GM19099 (cell line): ENCODE data around the gene TLE4.

Source experiments
- POLR2A ChIP-seq: IDR thresholded peaks from 3 replicates; pipeline ENCODE4 v1.6.1; 2011; ENCODE audit warnings: low read depth; ENCODE audit not compliant: insufficient read length; ENCODE audit errors: extremely low read depth

Gene TLE4

GRCh38 chr9:79571309-79572031 lies at the start of gene TLE4:
TLE4 (plus strand) TSS chr9:79571965; CDS start chr9:79572791, 826 bp downstream.
- TF ChIP-seq POLR2A: peak; percentile 89

GRCh38 chr9:79522793-79523192 lies 49.0 kb upstream of the TLE4 start:
- no peak for TF ChIP-seq POLR2A

GRCh38 chr9:79524266-79524665 lies 47.5 kb upstream of the TLE4 start:
- no peak for TF ChIP-seq POLR2A

- no peak for TF ChIP-seq POLR2A
Measured at GRCh38 chr9:79526149-79526672, 45.6 kb upstream of the TLE4 start.

- TF ChIP-seq POLR2A: no peak
Measured at GRCh38 chr9:79535534-79535933, 36.2 kb upstream of the TLE4 start.

GRCh38 chr9:79537838-79538237 lies 33.9 kb upstream of the TLE4 start:
- TF ChIP-seq POLR2A: no peak

GRCh38 chr9:79542735-79543620 lies 28.8 kb upstream of the TLE4 start:
- no peak for TF ChIP-seq POLR2A

GRCh38 chr9:79551586-79551985 lies 20.2 kb upstream of the TLE4 start:
- TF ChIP-seq POLR2A: no peak

GRCh38 chr9:79551994-79552393 lies 19.8 kb upstream of the TLE4 start:
- no peak for TF ChIP-seq POLR2A

- no peak for TF ChIP-seq POLR2A
Measured at GRCh38 chr9:79555474-79556089, 16.2 kb upstream of the TLE4 start.

GRCh38 chr9:79559495-79560181 lies 12.1 kb upstream of the TLE4 start:
- TF ChIP-seq POLR2A: no peak

GRCh38 chr9:79562749-79563386 lies 8.9 kb upstream of the TLE4 start:
- TF ChIP-seq POLR2A: no peak

GRCh38 chr9:79564105-79564504 lies 7.7 kb upstream of the TLE4 start:
- no peak for TF ChIP-seq POLR2A

GRCh38 chr9:79565245-79565644 lies 6.5 kb upstream of the TLE4 start:
- no peak for TF ChIP-seq POLR2A
